ENCODE data around the gene BTG4. TPM values are rescaled to one million over a fixed set of nuclear protein-coding genes. Genes with fewer than 3 reads are reported as not detected.

BTG4 gene
- total and polyA plus RNA-seq, 9 of the 15 experiments (the other 6 are each of a cell fraction or from before 2014, with no cell fraction given), result not detected

DNA sequence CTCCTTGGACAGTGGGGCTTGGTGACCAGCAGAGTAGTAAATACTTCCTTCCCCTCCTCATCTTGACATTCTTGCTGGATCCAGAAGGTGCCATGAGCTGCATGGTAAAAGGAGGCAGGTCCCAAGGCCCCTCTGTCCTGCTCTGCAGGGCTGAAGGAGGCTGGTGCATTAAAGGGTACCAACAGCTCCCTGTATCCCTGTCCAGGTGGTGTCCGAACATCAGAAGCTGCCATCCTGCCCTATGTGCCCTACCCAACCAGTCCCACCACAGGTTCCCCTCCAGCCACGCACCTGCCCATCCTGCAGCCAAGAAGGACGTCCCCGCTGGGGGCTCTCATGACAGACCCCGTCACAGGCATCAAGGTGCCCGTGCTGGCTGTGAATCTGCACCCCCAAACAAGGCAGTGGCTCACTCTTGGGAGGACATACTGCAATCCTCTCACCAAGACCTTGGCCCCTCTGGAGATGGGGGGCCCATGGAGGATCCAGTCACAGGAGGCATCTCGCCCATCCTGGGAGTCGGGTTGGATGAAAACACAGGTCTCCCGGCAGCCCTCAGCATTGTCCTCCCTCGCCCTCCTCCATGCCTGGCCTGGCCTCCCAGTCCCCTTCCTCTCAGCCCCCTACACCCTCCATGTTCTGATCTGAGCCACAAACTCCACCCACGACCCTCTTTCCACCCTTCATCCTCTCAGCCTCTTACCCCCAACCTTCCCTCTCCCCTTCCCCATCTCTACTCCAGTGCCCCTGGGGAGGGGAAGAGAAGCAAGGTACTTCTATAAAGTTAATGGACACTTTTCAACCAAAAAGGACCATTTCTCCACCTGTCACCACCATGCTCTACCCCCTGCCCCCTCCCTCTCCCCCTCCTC lies 55.1 kb downstream of the BTG4 start:
- no peak overlapping the region for H3K27ac ChIP-seq (ENCODE audit: extremely low read depth, low read depth, low read length)
- H3K9me1 ChIP-seq (ENCODE audit: control insufficient read depth, insufficient read depth, low read length), result no peaks in the 10 kb centered on the region
- ChIA-PET POLR2A (interaction anchor here (0.6 kb wide), 1 partner anchor 336 kb away, joined by 3 read pairs; no protein-coding TSS in a partner anchor), CTCF (ENCODE audit: low intra/inter-chr PET ratio) (no interaction called here)
- no peak for FAIRE-seq
- H3K9ac ChIP-seq (ENCODE audit: insufficient read depth in 1 of 2, low read depth in 2 of 2, low read length in 2 of 2), result no peak overlapping the region
- H3K4me2 ChIP-seq (ENCODE audit: insufficient read depth, low read length), result no peak overlapping the region
- no peak overlapping the region for H3K4me3 ChIP-seq
- H4K20me1 ChIP-seq (replicated peaks; ENCODE audit: control insufficient read depth, insufficient read depth, low read length), result peaks cover 4% of the 10 kb centered on the region; the same call in 1 of the 2 replicates
- intact Hi-C loops (cut with micrococcal nuclease) (no loop called here), in situ Hi-C loops (cut with MboI) (loop anchor here (10.0 kb wide), 2 partner anchors 338 to 388 kb away; no protein-coding TSS in a partner anchor)
- H3K9me3 ChIP-seq (replicated peaks; ENCODE audit: control insufficient read depth, insufficient read depth, low read depth, low read length), result no peaks in the 10 kb centered on the region
- H3K36me3 ChIP-seq (ENCODE audit: control insufficient read depth, insufficient read depth, low read length), result no peaks in the 10 kb centered on the region
- TF ChIP-seq, protein P1, sequence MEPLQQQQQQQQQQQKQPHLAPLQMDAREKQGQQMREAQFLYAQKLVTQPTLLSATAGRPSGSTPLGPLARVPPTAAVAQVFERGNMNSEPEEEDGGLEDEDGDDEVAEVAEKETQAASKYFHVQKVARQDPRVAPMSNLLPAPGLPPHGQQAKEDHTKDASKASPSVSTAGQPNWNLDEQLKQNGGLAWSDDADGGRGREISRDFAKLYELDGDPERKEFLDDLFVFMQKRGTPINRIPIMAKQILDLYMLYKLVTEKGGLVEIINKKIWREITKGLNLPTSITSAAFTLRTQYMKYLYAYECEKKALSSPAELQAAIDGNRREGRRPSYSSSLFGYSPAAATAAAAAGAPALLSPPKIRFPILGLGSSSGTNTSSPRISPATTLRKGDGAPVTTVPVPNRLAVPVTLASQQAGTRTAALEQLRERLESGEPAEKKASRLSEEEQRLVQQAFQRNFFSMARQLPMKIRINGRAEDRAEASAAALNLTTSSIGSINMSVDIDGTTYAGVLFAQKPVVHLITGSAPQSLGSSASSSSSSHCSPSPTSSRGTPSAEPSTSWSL (CRISPR knock-in tag; IDR thresholded peaks at IDR 0.05; ENCODE audit: borderline replicate concordance), result no peak
- TF ChIP-seq ZNF124 (CRISPR knock-in tag; IDR thresholded peaks at IDR 0.05), result no peak
- TF ChIP-seq, protein P2, sequence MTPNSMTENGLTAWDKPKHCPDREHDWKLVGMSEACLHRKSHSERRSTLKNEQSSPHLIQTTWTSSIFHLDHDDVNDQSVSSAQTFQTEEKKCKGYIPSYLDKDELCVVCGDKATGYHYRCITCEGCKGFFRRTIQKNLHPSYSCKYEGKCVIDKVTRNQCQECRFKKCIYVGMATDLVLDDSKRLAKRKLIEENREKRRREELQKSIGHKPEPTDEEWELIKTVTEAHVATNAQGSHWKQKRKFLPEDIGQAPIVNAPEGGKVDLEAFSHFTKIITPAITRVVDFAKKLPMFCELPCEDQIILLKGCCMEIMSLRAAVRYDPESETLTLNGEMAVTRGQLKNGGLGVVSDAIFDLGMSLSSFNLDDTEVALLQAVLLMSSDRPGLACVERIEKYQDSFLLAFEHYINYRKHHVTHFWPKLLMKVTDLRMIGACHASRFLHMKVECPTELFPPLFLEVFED (CRISPR knock-in tag; conservative IDR thresholded peaks at IDR 0.05), result no peak
- no peak for TF ChIP-seq CBX8 (IDR thresholded peaks at IDR 0.05; ENCODE audit: borderline replicate concordance, extremely low read depth, low read depth, low read length, poor library complexity, severe bottlenecking)
- TF ChIP-seq, protein P3, sequence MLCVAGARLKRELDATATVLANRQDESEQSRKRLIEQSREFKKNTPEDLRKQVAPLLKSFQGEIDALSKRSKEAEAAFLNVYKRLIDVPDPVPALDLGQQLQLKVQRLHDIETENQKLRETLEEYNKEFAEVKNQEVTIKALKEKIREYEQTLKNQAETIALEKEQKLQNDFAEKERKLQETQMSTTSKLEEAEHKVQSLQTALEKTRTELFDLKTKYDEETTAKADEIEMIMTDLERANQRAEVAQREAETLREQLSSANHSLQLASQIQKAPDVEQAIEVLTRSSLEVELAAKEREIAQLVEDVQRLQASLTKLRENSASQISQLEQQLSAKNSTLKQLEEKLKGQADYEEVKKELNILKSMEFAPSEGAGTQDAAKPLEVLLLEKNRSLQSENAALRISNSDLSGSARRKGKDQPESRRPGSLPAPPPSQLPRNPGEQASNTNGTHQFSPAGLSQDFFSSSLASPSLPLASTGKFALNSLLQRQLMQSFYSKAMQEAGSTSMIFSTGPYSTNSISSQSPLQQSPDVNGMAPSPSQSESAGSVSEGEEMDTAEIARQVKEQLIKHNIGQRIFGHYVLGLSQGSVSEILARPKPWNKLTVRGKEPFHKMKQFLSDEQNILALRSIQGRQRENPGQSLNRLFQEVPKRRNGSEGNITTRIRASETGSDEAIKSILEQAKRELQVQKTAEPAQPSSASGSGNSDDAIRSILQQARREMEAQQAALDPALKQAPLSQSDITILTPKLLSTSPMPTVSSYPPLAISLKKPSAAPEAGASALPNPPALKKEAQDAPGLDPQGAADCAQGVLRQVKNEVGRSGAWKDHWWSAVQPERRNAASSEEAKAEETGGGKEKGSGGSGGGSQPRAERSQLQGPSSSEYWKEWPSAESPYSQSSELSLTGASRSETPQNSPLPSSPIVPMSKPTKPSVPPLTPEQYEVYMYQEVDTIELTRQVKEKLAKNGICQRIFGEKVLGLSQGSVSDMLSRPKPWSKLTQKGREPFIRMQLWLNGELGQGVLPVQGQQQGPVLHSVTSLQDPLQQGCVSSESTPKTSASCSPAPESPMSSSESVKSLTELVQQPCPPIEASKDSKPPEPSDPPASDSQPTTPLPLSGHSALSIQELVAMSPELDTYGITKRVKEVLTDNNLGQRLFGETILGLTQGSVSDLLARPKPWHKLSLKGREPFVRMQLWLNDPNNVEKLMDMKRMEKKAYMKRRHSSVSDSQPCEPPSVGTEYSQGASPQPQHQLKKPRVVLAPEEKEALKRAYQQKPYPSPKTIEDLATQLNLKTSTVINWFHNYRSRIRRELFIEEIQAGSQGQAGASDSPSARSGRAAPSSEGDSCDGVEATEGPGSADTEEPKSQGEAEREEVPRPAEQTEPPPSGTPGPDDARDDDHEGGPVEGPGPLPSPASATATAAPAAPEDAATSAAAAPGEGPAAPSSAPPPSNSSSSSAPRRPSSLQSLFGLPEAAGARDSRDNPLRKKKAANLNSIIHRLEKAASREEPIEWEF (CRISPR knock-in tag; IDR thresholded peaks at IDR 0.05), result no peak
- TF ChIP-seq PHF8 (IDR thresholded peaks at IDR 0.05; ENCODE audit: borderline replicate concordance, low read length), result no peak
- TF ChIP-seq, protein P4, sequence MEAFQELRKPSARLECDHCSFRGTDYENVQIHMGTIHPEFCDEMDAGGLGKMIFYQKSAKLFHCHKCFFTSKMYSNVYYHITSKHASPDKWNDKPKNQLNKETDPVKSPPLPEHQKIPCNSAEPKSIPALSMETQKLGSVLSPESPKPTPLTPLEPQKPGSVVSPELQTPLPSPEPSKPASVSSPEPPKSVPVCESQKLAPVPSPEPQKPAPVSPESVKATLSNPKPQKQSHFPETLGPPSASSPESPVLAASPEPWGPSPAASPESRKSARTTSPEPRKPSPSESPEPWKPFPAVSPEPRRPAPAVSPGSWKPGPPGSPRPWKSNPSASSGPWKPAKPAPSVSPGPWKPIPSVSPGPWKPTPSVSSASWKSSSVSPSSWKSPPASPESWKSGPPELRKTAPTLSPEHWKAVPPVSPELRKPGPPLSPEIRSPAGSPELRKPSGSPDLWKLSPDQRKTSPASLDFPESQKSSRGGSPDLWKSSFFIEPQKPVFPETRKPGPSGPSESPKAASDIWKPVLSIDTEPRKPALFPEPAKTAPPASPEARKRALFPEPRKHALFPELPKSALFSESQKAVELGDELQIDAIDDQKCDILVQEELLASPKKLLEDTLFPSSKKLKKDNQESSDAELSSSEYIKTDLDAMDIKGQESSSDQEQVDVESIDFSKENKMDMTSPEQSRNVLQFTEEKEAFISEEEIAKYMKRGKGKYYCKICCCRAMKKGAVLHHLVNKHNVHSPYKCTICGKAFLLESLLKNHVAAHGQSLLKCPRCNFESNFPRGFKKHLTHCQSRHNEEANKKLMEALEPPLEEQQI (IDR thresholded peaks at IDR 0.05), result no peak
- TF ChIP-seq ZNF263 (CRISPR knock-in tag; IDR thresholded peaks at IDR 0.05; ENCODE audit: borderline replicate concordance), result 0 out of 2 replicates have a peak, but pooled peaks have one; percentile 35
- no peak overlapping the region for H2AFZ ChIP-seq (ENCODE audit: low read depth, low read length)
- ATAC-seq, result no peak
- peaks cover 0 to 6% of the 10 kb centered on the region in 2 experiments; a peak in 1 of 5 replicates for H3K4me1 ChIP-seq (replicated peaks in 1 of 2; ENCODE audit: control insufficient read depth in 2 of 2, insufficient read depth in 2 of 2, low read length in 2 of 2)
- H3K79me2 ChIP-seq (ENCODE audit: control insufficient read depth, insufficient read depth, low read length), result no peaks in the 10 kb centered on the region
- H3K27me3 ChIP-seq (ENCODE audit: control insufficient read depth in 2 of 2, insufficient read depth in 2 of 2, low read length in 2 of 2), result peaks cover 3 to 53% of the 10 kb centered on the region in 2 experiments; a peak in 3 of 5 replicates
- BruUV-seq (replicated peaks), result no TSS peak
- no peak for DNase-seq (ENCODE audit: extremely low read depth in 1 of 4, low spot score in 3 of 4)
- WGBS (ENCODE audit: insufficient coverage, low coverage, missing lambda C conversion rate), result 1% methylated on average over 10 of the region's 11 CpGs

Measured in K562 (cell line).